ENCODE results near the gene TAGLN2.

TAGLN2 gene

GRCh38 chr1:159877695-159878444, 47.4 kb downstream of the TAGLN2 start:
- no peak overlapping the region for H3K27ac ChIP-seq (ENCODE audit: insufficient read depth in 1 of 2, low read depth in 1 of 2, low read length in 2 of 2, poor library complexity in 1 of 2, severe bottlenecking in 2 of 2)
- ChIA-PET POLR2A (interaction anchor here (0.8 kb wide), 1 partner anchor 12 kb away, joined by 3 read pairs; no protein-coding TSS in a partner anchor), CTCF (interaction anchor here (5.2 to 5.9 kb wide), 2 partner anchors 14 to 79 kb away, joined by 27 to 57 read pairs; no protein-coding TSS in a partner anchor)
- no peaks in the 10 kb centered on the region for H3K27me3 ChIP-seq (replicated peaks in 2 of 5; ENCODE audit: control insufficient read depth in 4 of 5, insufficient read depth in 5 of 5, low read length in 4 of 5)
- no peaks in the 10 kb centered on the region for H3K36me3 ChIP-seq (ENCODE audit: control insufficient read depth in 4 of 4, insufficient read depth in 4 of 4, low read length in 3 of 4)
- no peaks in the 10 kb centered on the region for H3K9me3 ChIP-seq (ENCODE audit: control extremely low read depth in 1 of 5, control insufficient read depth in 4 of 5, insufficient read depth in 2 of 5, low read depth in 1 of 5, low read length in 4 of 5)
- H3K4me1 ChIP-seq (ENCODE audit: control extremely low read depth in 1 of 4, control insufficient read depth in 4 of 4, insufficient read depth in 4 of 4, low read length in 3 of 4) = peaks cover 0 to 25% (median 13%) of the 10 kb centered on the region in 4 experiments
- WGBS (ENCODE audit: insufficient coverage) = 100% methylated on average over 5 of the region's 6 CpGs
- DNase-seq = no peak
- no peak overlapping the region for H3K4me3 ChIP-seq (ENCODE audit: control insufficient read depth in 1 of 7, extremely low read depth in 1 of 7, insufficient read depth in 4 of 7, low read depth in 2 of 7, low read length in 6 of 7)

GRCh38 chr1:159873530-159874143, 51.7 kb downstream of the TAGLN2 start:
- H3K4me1 ChIP-seq (ENCODE audit: control extremely low read depth in 1 of 4, control insufficient read depth in 4 of 4, insufficient read depth in 4 of 4, low read length in 3 of 4) = peaks cover 0 to 15% (median 8%) of the 10 kb centered on the region in 4 experiments
- no peak overlapping the region for H3K27ac ChIP-seq (ENCODE audit: insufficient read depth in 1 of 2, low read depth in 1 of 2, low read length in 2 of 2, poor library complexity in 1 of 2, severe bottlenecking in 2 of 2)
- 83% methylated on average over 1 of the region's 4 CpGs for WGBS (ENCODE audit: insufficient coverage)
- no peak for DNase-seq
- H3K36me3 ChIP-seq (ENCODE audit: control insufficient read depth in 4 of 4, insufficient read depth in 4 of 4, low read length in 3 of 4) = no peaks in the 10 kb centered on the region
- H3K9me3 ChIP-seq (ENCODE audit: control extremely low read depth in 1 of 5, control insufficient read depth in 4 of 5, insufficient read depth in 2 of 5, low read depth in 1 of 5, low read length in 4 of 5) = no peaks in the 10 kb centered on the region
- no peak overlapping the region for H3K4me3 ChIP-seq (ENCODE audit: control insufficient read depth in 1 of 7, extremely low read depth in 1 of 7, insufficient read depth in 4 of 7, low read depth in 2 of 7, low read length in 6 of 7)
- no peaks in the 10 kb centered on the region for H3K27me3 ChIP-seq (replicated peaks in 2 of 5; ENCODE audit: control insufficient read depth in 4 of 5, insufficient read depth in 5 of 5, low read length in 4 of 5)
- ChIA-PET CTCF (interaction anchor here (1.0 to 4.0 kb wide), 5 partner anchors 17 to 93 kb away, joined by 3 to 19 read pairs (median 7); partner anchors contain the start of gene DUSP23), POLR2A (interaction anchor here (0.6 kb wide), 1 partner anchor 18 kb away, joined by 3 read pairs; no protein-coding TSS in a partner anchor)

GRCh38 chr1:159872891-159873290, 52.4 kb downstream of the TAGLN2 start:
- POLR2A ChIA-PET = interaction anchor here (0.6 kb wide), 1 partner anchor 18 kb away, joined by 3 read pairs; no protein-coding TSS in a partner anchor
- Histone ChIP-seq H3K36me3 (ENCODE audit: control insufficient read depth in 4 of 4, insufficient read depth in 4 of 4, low read length in 3 of 4) (no peaks in the 10 kb centered on the region), H3K27me3 (replicated peaks in 2 of 5; ENCODE audit: control insufficient read depth in 4 of 5, insufficient read depth in 5 of 5, low read length in 4 of 5) (no peaks in the 10 kb centered on the region), H3K4me3 (ENCODE audit: control insufficient read depth in 1 of 7, extremely low read depth in 1 of 7, insufficient read depth in 4 of 7, low read depth in 2 of 7, low read length in 6 of 7) (no peak overlapping the region), H3K27ac (ENCODE audit: insufficient read depth in 1 of 2, low read depth in 1 of 2, low read length in 2 of 2, poor library complexity in 1 of 2, severe bottlenecking in 2 of 2) (no peak overlapping the region), H3K4me1 (ENCODE audit: control extremely low read depth in 1 of 4, control insufficient read depth in 4 of 4, insufficient read depth in 4 of 4, low read length in 3 of 4) (peaks cover 0 to 16% (median 8%) of the 10 kb centered on the region in 4 experiments), H3K9me3 (ENCODE audit: control extremely low read depth in 1 of 5, control insufficient read depth in 4 of 5, insufficient read depth in 2 of 5, low read depth in 1 of 5, low read length in 4 of 5) (no peaks in the 10 kb centered on the region)
- 98% methylated on average over 7 of the region's 15 CpGs for WGBS (ENCODE audit: insufficient coverage)
- CTCF ChIA-PET = interaction anchor here (0.5 to 4.0 kb wide), 7 partner anchors 16 to 451 kb away, joined by 3 to 19 read pairs (median 7); no protein-coding TSS in a partner anchor
- no peak for DNase-seq

GRCh38 chr1:159870704-159871103, 54.6 kb downstream of the TAGLN2 start:
- 100% methylated on average over 5 of the region's 5 CpGs for WGBS (ENCODE audit: insufficient coverage)
- Histone ChIP-seq H3K4me1 (ENCODE audit: control extremely low read depth in 1 of 4, control insufficient read depth in 4 of 4, insufficient read depth in 4 of 4, low read length in 3 of 4) (peaks cover 0 to 16% (median 8%) of the 10 kb centered on the region in 4 experiments), H3K27ac (ENCODE audit: insufficient read depth in 1 of 2, low read depth in 1 of 2, low read length in 2 of 2, poor library complexity in 1 of 2, severe bottlenecking in 2 of 2) (no peak overlapping the region), H3K4me3 (ENCODE audit: control insufficient read depth in 1 of 7, extremely low read depth in 1 of 7, insufficient read depth in 4 of 7, low read depth in 2 of 7, low read length in 6 of 7) (no peak overlapping the region), H3K9me3 (ENCODE audit: control extremely low read depth in 1 of 5, control insufficient read depth in 4 of 5, insufficient read depth in 2 of 5, low read depth in 1 of 5, low read length in 4 of 5) (no peaks in the 10 kb centered on the region), H3K36me3 (ENCODE audit: control insufficient read depth in 4 of 4, insufficient read depth in 4 of 4, low read length in 3 of 4) (no peaks in the 10 kb centered on the region), H3K27me3 (replicated peaks in 2 of 5; ENCODE audit: control insufficient read depth in 4 of 5, insufficient read depth in 5 of 5, low read length in 4 of 5) (no peaks in the 10 kb centered on the region)
- ChIA-PET POLR2A (no interaction called here), CTCF (interaction anchor here (0.9 to 4.0 kb wide), 6 partner anchors 9 to 72 kb away, joined by 3 to 19 read pairs (median 5); no protein-coding TSS in a partner anchor)
- DNase-seq = no peak

GRCh38 chr1:159869607-159870006, 55.7 kb downstream of the TAGLN2 start:
- H3K27ac ChIP-seq (ENCODE audit: insufficient read depth in 1 of 2, low read depth in 1 of 2, low read length in 2 of 2, poor library complexity in 1 of 2, severe bottlenecking in 2 of 2) = no peak overlapping the region
- peak in 2 of 3 donors; percentile 38 to 43 for DNase-seq
- peak overlapping the region in 1 of 7 experiments; percentile 11 for H3K4me3 ChIP-seq (ENCODE audit: control insufficient read depth in 1 of 7, extremely low read depth in 1 of 7, insufficient read depth in 4 of 7, low read depth in 2 of 7, low read length in 6 of 7)
- no peaks in the 10 kb centered on the region for H3K36me3 ChIP-seq (ENCODE audit: control insufficient read depth in 4 of 4, insufficient read depth in 4 of 4, low read length in 3 of 4)
- no peaks in the 10 kb centered on the region for H3K9me3 ChIP-seq (ENCODE audit: control extremely low read depth in 1 of 5, control insufficient read depth in 4 of 5, insufficient read depth in 2 of 5, low read depth in 1 of 5, low read length in 4 of 5)
- ChIA-PET POLR2A (no interaction called here), CTCF (interaction anchor here (0.6 to 1.4 kb wide), 6 partner anchors 10 to 65 kb away, joined by 3 to 6 read pairs (median 4); no protein-coding TSS in a partner anchor)
- peaks cover 0 to 16% (median 8%) of the 10 kb centered on the region in 4 experiments for H3K4me1 ChIP-seq (ENCODE audit: control extremely low read depth in 1 of 4, control insufficient read depth in 4 of 4, insufficient read depth in 4 of 4, low read length in 3 of 4)
- WGBS (ENCODE audit: insufficient coverage) = no CpG with 5 or more reads among the region's 1 CpG
- H3K27me3 ChIP-seq (replicated peaks in 2 of 5; ENCODE audit: control insufficient read depth in 4 of 5, insufficient read depth in 5 of 5, low read length in 4 of 5) = no peaks in the 10 kb centered on the region

GRCh38 chr1:159869173-159869572, 56.1 kb downstream of the TAGLN2 start:
- H3K36me3 ChIP-seq (ENCODE audit: control insufficient read depth in 4 of 4, insufficient read depth in 4 of 4, low read length in 3 of 4) = no peaks in the 10 kb centered on the region
- H3K9me3 ChIP-seq (ENCODE audit: control extremely low read depth in 1 of 5, control insufficient read depth in 4 of 5, insufficient read depth in 2 of 5, low read depth in 1 of 5, low read length in 4 of 5) = no peaks in the 10 kb centered on the region
- no peak overlapping the region for H3K4me3 ChIP-seq (ENCODE audit: control insufficient read depth in 1 of 7, extremely low read depth in 1 of 7, insufficient read depth in 4 of 7, low read depth in 2 of 7, low read length in 6 of 7)
- CTCF ChIA-PET = interaction anchor here (0.6 to 1.4 kb wide), 7 partner anchors 10 to 65 kb away, joined by 3 to 6 read pairs (median 4); no protein-coding TSS in a partner anchor
- DNase-seq = peak in 2 of 3 donors; percentile 71 to 78
- H3K27ac ChIP-seq (ENCODE audit: insufficient read depth in 1 of 2, low read depth in 1 of 2, low read length in 2 of 2, poor library complexity in 1 of 2, severe bottlenecking in 2 of 2) = no peak overlapping the region
- WGBS (ENCODE audit: insufficient coverage) = 20% methylated on average over 1 of the region's 4 CpGs
- H3K4me1 ChIP-seq (ENCODE audit: control extremely low read depth in 1 of 4, control insufficient read depth in 4 of 4, insufficient read depth in 4 of 4, low read length in 3 of 4) = peaks cover 0 to 16% (median 8%) of the 10 kb centered on the region in 4 experiments
- POLR2A ChIA-PET = interaction anchor here (1.1 kb wide), 1 partner anchor 66 kb away, joined by 3 read pairs; no protein-coding TSS in a partner anchor
- no peaks in the 10 kb centered on the region for H3K27me3 ChIP-seq (replicated peaks in 2 of 5; ENCODE audit: control insufficient read depth in 4 of 5, insufficient read depth in 5 of 5, low read length in 4 of 5)
